K562 (cell line): ENCODE measurements around the gene TNNT1. TPM values are rescaled to one million over a fixed set of nuclear protein-coding genes. Genes with fewer than 3 reads are reported as not detected.

Experiments used
- HNRNPL ChIP-seq: fragments of 200-400 bp; formaldehyde crosslinking; IDR thresholded peaks from 2 replicates; pipeline ENCODE4 v1.6.1; 2017; ENCODE audit warnings: low read depth, mild to moderate bottlenecking, low read length
- TFAP4 ChIP-seq: sonication (generic); formaldehyde crosslinking; IDR thresholded peaks from 2 replicates; pipeline ENCODE4 v1.8.0; 2022; ENCODE audit warnings: missing genetic modification reagents, mild to moderate bottlenecking, moderate library complexity, borderline replicate concordance
- USF1 ChIP-seq: sonication (generic); formaldehyde crosslinking; IDR thresholded peaks from 2 replicates; pipeline ENCODE4 v1.9.0; 2022; ENCODE audit warnings: mild to moderate bottlenecking, missing genetic modification reagents
- ZBTB17 ChIP-seq: fragments of 450-650 bp; formaldehyde crosslinking; IDR thresholded peaks from 2 replicates; pipeline ENCODE4 v1.4.0; 2020; ENCODE audit warnings: mild to moderate bottlenecking
- ZFPM2 ChIP-seq: fragments of 250-450 bp; sonication (Bioruptor Pico); IDR thresholded peaks from 2 replicates; pipeline ENCODE4 v1.5.1; 2022; ENCODE audit warnings: mild to moderate bottlenecking
- ZKSCAN8 ChIP-seq: fragments of 200-800 bp; sonication (Bioruptor generic); IDR thresholded peaks from 2 replicates; pipeline ENCODE4 v1.6.1; 2016; ENCODE audit warnings: missing genetic modification characterization, missing compliant biosample characterization
- ZNF583 ChIP-seq: fragments of 250-450 bp; sonication (Bioruptor Pico); IDR thresholded peaks from 2 replicates; pipeline ENCODE4 v1.4.0; 2020
- polyA plus RNA-seq, 8 experiments: library from polyadenylated mRNA; depleted of rRNA in 4 of 8; stranded (reverse) in 5 of 8; unstranded in 3 of 8; fragments of >200 nt; fragmentation: Nextera tagmentation in 2 of 8; fragmentation: Illumina TruSeq in 1 of 8; extraction: Ambion mirVana in 2 of 8; extraction: Trizol in 1 of 8; gene quantifications; 2 replicates each; pipeline versions ENCODE4 v1.2.1 to v1.2.3, GENCODE V29; 2011 to 2014; ENCODE audit warnings: inconsistent platforms in 1 of 8, missing spikeins in 1 of 8
- total RNA-seq, 7 experiments: library from RNA; depleted of rRNA in 6 of 7; stranded (reverse); fragments of >200 nt in 6 of 7; fragmentation: Illumina TruSeq in 2 of 7; extraction: Trizol in 2 of 7; gene quantifications; 2 replicates each; pipeline versions ENCODE4 v1.2.1 to v1.2.3, GENCODE V29; 2011 to 2021; ENCODE audit warnings: low replicate concordance in 1 of 7
- TF ChIP-seq, protein P1 (sequence below): sonication (generic); formaldehyde crosslinking; IDR thresholded peaks from 2 replicates; pipeline ENCODE4 v1.8.1; 2023; ENCODE audit warnings: missing genetic modification reagents, mild to moderate bottlenecking, borderline replicate concordance
- TF ChIP-seq, protein P2 (sequence below): IDR thresholded peaks from 2 replicates; pipeline ENCODE4 v1.6.1; 2014; ENCODE audit warnings: antibody characterized with exemption
- TF ChIP-seq, protein P3 (sequence below): fragments of 450-650 bp; IDR thresholded peaks from 2 replicates; pipeline ENCODE4 v1.6.1; 2016; ENCODE audit warnings: low read depth

TNNT1 gene
- total and polyA plus RNA-seq, 9 of the 15 experiments (the other 6 are each of a cell fraction or from before 2014, with no cell fraction given), result 31.8 to 390 (median 227) TPM

GRCh38 chr19:55166530-55167268, 17.7 kb upstream of the TNNT1 start, which contains the start of gene DNAAF3 (continued):
- no peak for TF ChIP-seq ZFPM2 (CRISPR knock-in tag)
- TF ChIP-seq TFAP4 (CRISPR knock-in tag), result no peak
- TF ChIP-seq ZNF583 (CRISPR knock-in tag), result 0 out of 2 replicates have a peak, but pooled peaks have one; percentile 67
- TF ChIP-seq ZBTB17 (CRISPR knock-in tag), result no peak
- no peak for TF ChIP-seq HNRNPL
- TF ChIP-seq, protein P1, sequence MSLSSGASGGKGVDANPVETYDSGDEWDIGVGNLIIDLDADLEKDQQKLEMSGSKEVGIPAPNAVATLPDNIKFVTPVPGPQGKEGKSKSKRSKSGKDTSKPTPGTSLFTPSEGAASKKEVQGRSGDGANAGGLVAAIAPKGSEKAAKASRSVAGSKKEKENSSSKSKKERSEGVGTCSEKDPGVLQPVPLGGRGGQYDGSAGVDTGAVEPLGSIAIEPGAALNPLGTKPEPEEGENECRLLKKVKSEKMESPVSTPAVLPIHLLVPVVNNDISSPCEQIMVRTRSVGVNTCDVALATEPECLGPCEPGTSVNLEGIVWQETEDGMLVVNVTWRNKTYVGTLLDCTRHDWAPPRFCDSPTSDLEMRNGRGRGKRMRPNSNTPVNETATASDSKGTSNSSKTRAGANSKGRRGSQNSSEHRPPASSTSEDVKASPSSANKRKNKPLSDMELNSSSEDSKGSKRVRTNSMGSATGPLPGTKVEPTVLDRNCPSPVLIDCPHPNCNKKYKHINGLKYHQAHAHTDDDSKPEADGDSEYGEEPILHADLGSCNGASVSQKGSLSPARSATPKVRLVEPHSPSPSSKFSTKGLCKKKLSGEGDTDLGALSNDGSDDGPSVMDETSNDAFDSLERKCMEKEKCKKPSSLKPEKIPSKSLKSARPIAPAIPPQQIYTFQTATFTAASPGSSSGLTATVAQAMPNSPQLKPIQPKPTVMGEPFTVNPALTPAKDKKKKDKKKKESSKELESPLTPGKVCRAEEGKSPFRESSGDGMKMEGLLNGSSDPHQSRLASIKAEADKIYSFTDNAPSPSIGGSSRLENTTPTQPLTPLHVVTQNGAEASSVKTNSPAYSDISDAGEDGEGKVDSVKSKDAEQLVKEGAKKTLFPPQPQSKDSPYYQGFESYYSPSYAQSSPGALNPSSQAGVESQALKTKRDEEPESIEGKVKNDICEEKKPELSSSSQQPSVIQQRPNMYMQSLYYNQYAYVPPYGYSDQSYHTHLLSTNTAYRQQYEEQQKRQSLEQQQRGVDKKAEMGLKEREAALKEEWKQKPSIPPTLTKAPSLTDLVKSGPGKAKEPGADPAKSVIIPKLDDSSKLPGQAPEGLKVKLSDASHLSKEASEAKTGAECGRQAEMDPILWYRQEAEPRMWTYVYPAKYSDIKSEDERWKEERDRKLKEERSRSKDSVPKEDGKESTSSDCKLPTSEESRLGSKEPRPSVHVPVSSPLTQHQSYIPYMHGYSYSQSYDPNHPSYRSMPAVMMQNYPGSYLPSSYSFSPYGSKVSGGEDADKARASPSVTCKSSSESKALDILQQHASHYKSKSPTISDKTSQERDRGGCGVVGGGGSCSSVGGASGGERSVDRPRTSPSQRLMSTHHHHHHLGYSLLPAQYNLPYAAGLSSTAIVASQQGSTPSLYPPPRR (CRISPR knock-in tag), result no peak
- TF ChIP-seq, protein P2, sequence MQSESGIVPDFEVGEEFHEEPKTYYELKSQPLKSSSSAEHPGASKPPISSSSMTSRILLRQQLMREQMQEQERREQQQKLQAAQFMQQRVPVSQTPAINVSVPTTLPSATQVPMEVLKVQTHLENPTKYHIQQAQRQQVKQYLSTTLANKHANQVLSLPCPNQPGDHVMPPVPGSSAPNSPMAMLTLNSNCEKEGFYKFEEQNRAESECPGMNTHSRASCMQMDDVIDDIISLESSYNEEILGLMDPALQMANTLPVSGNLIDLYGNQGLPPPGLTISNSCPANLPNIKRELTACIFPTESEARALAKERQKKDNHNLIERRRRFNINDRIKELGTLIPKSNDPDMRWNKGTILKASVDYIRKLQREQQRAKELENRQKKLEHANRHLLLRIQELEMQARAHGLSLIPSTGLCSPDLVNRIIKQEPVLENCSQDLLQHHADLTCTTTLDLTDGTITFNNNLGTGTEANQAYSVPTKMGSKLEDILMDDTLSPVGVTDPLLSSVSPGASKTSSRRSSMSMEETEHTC, result no peak
- 0 out of 2 replicates have a peak, but pooled peaks have one; percentile 17 for TF ChIP-seq USF1 (CRISPR knock-in tag)
- TF ChIP-seq, protein P3, sequence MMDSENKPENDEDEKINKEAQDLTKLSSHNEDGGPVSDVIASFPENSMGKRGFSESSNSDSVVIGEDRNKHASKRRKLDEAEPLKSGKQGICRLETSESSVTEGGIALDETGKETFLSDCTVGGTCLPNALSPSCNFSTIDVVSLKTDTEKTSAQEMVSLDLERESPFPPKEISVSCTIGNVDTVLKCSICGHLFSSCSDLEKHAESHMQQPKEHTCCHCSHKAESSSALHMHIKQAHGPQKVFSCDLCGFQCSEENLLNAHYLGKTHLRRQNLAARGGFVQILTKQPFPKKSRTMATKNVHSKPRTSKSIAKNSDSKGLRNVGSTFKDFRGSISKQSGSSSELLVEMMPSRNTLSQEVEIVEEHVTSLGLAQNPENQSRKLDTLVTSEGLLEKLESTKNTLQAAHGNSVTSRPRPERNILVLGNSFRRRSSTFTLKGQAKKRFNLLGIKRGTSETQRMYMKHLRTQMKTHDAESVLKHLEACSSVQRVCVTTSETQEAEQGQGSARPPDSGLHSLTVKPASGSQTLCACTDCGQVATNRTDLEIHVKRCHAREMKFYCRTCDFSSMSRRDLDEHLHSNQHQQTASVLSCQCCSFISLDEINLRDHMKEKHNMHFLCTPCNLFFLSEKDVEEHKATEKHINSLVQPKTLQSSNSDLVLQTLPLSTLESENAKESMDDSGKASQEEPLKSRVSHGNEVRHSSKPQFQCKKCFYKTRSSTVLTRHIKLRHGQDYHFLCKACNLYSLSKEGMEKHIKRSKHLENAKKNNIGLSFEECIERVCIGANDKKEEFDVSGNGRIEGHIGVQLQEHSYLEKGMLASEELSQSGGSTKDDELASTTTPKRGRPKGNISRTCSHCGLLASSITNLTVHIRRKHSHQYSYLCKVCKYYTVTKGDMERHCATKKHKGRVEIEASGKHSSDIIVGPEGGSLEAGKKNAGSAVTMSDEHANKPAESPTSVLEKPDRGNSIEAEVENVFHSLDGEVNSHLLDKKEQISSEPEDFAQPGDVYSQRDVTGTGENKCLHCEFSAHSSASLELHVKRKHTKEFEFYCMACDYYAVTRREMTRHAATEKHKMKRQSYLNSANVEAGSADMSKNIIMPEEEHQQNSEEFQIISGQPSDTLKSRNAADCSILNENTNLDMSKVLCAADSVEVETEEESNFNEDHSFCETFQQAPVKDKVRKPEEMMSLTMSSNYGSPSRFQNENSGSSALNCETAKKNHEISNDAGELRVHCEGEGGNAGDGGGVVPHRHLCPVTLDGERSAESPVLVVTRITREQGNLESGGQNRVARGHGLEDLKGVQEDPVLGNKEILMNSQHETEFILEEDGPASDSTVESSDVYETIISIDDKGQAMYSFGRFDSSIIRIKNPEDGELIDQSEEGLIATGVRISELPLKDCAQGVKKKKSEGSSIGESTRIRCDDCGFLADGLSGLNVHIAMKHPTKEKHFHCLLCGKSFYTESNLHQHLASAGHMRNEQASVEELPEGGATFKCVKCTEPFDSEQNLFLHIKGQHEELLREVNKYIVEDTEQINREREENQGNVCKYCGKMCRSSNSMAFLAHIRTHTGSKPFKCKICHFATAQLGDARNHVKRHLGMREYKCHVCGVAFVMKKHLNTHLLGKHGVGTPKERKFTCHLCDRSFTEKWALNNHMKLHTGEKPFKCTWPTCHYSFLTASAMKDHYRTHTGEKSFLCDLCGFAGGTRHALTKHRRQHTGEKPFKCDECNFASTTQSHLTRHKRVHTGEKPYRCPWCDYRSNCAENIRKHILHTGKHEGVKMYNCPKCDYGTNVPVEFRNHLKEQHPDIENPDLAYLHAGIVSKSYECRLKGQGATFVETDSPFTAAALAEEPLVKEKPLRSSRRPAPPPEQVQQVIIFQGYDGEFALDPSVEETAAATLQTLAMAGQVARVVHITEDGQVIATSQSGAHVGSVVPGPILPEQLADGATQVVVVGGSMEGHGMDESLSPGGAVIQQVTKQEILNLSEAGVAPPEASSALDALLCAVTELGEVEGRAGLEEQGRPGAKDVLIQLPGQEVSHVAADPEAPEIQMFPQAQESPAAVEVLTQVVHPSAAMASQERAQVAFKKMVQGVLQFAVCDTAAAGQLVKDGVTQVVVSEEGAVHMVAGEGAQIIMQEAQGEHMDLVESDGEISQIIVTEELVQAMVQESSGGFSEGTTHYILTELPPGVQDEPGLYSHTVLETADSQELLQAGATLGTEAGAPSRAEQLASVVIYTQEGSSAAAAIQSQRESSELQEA, result no peak
- TF ChIP-seq ZKSCAN8 (CRISPR knock-in tag), result no peak
